MM.1S (cell line): ENCODE measurements around the gene C19orf85.

Experiments
- DNase-seq: peaks from one replicate; pipeline ENCODE4 v3.0.0-alpha.2; 2015
- H2AFZ ChIP-seq: fragments of 300-600 bp; sonication (generic); 2 replicates; pipeline ENCODE4 v1.6.0; 2016; ENCODE audit warnings: antibody characterized with exemption, low read length
- H3F3A ChIP-seq: fragments of 300-600 bp; sonication (generic); 2 replicates; pipeline ENCODE4 v1.6.1; 2016; ENCODE audit warnings: mild to moderate bottlenecking, antibody characterized with exemption, low read length, moderate library complexity, mixed read lengths; ENCODE audit not compliant: insufficient read depth
- H3K27ac ChIP-seq: fragments of 300-600 bp; sonication (generic); 2 replicates; pipeline ENCODE4 v1.5.1; 2016; ENCODE audit warnings: mild to moderate bottlenecking, low read length
- H3K27me3 ChIP-seq: fragments of 300-600 bp; sonication (generic); replicated peaks from 2 replicates; pipeline ENCODE4 v1.6.0; 2016; ENCODE audit warnings: low read length; ENCODE audit not compliant: insufficient read depth
- H3K36me3 ChIP-seq: fragments of 300-600 bp; sonication (generic); replicated peaks from 2 replicates; pipeline ENCODE4 v1.6.1; 2016; ENCODE audit warnings: mild to moderate bottlenecking, low read length, mixed read lengths; ENCODE audit not compliant: insufficient read depth
- H3K4me1 ChIP-seq: fragments of 300-600 bp; sonication (generic); 2 replicates; pipeline ENCODE4 v1.6.1; 2016; ENCODE audit warnings: low read length, mixed read lengths
- H3K4me2 ChIP-seq: fragments of 300-600 bp; sonication (generic); 2 replicates; pipeline ENCODE4 v1.6.0; 2016; ENCODE audit warnings: low read depth, low read length
- H3K4me3 ChIP-seq: fragments of 300-600 bp; sonication (generic); 2 replicates; pipeline ENCODE4 v1.5.1; 2016; ENCODE audit warnings: low read length, mixed read lengths
- H3K79me2 ChIP-seq: fragments of 300-600 bp; sonication (generic); 2 replicates; pipeline ENCODE4 v1.6.1; 2016; ENCODE audit warnings: mixed run types, low read length, mixed read lengths
- H3K9ac ChIP-seq: fragments of 300-600 bp; sonication (generic); 2 replicates; pipeline ENCODE4 v1.6.1; 2016; ENCODE audit warnings: low read length, mixed read lengths
- H3K9me2 ChIP-seq: fragments of 300-600 bp; sonication (generic); replicated peaks from 2 replicates; pipeline ENCODE4 v1.6.1; 2016; ENCODE audit warnings: mild to moderate bottlenecking, low read length, mixed read lengths; ENCODE audit not compliant: insufficient read depth
- H3K9me3 ChIP-seq: fragments of 300-600 bp; sonication (generic); replicated peaks from 2 replicates; pipeline ENCODE4 v1.6.1; 2016; ENCODE audit warnings: mild to moderate bottlenecking, low read length, mixed read lengths; ENCODE audit not compliant: insufficient read depth
- H4K20me1 ChIP-seq: fragments of 300-600 bp; sonication (generic); 2 replicates; pipeline ENCODE4 v1.6.1; 2016; ENCODE audit warnings: mild to moderate bottlenecking, low read length, moderate library complexity, mixed read lengths; ENCODE audit not compliant: insufficient read depth
- EZH2 ChIP-seq: fragments of 300-600 bp; sonication (generic); optimal IDR thresholded peaks from 2 replicates; pipeline ENCODE3; 2017; ENCODE audit warnings: low read depth, mild to moderate bottlenecking, antibody characterized with exemption, low read length, mixed read lengths
- EZH2phosphoT487 ChIP-seq: fragments of 300-600 bp; sonication (generic); IDR thresholded peaks from 2 replicates; pipeline ENCODE4 v1.6.1; 2018; ENCODE audit warnings: antibody characterized with exemption, low read length
- TF ChIP-seq, protein P1 (sequence below): fragments of 300-600 bp; sonication (generic); IDR thresholded peaks from 2 replicates; pipeline ENCODE4 v1.5.1; 2016; ENCODE audit warnings: antibody characterized with exemption, low read length, mixed read lengths

The C19orf85 gene

DNA sequence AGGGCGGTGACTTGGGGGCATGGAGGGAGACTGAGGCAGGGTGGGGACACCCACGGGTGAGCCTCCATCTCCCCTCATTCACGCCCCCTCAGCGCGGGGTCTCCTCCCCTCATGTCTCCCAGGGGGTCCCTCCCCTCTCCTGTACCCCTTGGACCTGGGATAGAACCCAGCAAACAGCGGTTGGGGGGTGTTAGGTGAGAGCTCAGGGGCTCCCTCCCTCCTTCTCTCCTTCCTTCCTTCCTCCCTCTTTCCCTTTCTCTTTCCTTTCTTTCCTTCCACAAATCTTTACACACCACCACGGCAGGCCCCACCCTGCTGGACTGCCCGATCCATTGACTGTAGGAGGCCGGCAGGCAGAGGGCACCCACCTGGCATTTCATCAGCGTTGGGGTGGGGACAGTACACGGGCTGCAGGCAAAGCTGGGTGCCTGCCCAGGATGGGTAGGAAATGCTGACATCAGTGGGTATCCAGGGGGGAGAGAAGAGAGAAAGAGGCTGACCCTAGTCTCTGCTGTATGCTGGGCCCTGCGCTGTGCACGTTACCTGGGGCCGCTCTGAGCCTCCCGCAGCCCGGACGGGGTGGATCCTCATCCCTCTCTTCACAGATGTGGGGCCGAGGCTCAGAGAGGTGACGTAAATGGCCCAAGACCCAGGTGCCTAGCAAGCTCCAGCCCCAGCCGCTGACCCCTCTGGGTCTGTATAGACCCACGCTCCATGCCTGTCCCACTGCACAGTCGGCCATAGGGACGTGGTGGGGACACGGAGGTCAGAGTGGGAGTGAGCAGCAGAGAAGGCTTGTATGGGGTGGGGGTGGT lies 27.2 kb upstream of the C19orf85 start:
- Histone ChIP-seq H3K9me3 (no peaks in the 10 kb centered on the region), H3F3A (no peaks in the 10 kb centered on the region), H3K4me3 (no peak overlapping the region), H2AFZ (no peak overlapping the region), H4K20me1 (no peaks in the 10 kb centered on the region), H3K27ac (no peak overlapping the region), H3K36me3 (no peaks in the 10 kb centered on the region), H3K9ac (no peak overlapping the region), H3K4me1 (no peaks in the 10 kb centered on the region), H3K9me2 (no peaks in the 10 kb centered on the region), H3K79me2 (no peaks in the 10 kb centered on the region), H3K27me3 (peaks cover 93% of the 10 kb centered on the region), H3K4me2 (no peak overlapping the region)
- no peak for DNase-seq
- TF ChIP-seq, protein P1, sequence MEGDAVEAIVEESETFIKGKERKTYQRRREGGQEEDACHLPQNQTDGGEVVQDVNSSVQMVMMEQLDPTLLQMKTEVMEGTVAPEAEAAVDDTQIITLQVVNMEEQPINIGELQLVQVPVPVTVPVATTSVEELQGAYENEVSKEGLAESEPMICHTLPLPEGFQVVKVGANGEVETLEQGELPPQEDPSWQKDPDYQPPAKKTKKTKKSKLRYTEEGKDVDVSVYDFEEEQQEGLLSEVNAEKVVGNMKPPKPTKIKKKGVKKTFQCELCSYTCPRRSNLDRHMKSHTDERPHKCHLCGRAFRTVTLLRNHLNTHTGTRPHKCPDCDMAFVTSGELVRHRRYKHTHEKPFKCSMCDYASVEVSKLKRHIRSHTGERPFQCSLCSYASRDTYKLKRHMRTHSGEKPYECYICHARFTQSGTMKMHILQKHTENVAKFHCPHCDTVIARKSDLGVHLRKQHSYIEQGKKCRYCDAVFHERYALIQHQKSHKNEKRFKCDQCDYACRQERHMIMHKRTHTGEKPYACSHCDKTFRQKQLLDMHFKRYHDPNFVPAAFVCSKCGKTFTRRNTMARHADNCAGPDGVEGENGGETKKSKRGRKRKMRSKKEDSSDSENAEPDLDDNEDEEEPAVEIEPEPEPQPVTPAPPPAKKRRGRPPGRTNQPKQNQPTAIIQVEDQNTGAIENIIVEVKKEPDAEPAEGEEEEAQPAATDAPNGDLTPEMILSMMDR, result no peak
- TF ChIP-seq EZH2, result no peak
- TF ChIP-seq EZH2phosphoT487, result no peak

DNA sequence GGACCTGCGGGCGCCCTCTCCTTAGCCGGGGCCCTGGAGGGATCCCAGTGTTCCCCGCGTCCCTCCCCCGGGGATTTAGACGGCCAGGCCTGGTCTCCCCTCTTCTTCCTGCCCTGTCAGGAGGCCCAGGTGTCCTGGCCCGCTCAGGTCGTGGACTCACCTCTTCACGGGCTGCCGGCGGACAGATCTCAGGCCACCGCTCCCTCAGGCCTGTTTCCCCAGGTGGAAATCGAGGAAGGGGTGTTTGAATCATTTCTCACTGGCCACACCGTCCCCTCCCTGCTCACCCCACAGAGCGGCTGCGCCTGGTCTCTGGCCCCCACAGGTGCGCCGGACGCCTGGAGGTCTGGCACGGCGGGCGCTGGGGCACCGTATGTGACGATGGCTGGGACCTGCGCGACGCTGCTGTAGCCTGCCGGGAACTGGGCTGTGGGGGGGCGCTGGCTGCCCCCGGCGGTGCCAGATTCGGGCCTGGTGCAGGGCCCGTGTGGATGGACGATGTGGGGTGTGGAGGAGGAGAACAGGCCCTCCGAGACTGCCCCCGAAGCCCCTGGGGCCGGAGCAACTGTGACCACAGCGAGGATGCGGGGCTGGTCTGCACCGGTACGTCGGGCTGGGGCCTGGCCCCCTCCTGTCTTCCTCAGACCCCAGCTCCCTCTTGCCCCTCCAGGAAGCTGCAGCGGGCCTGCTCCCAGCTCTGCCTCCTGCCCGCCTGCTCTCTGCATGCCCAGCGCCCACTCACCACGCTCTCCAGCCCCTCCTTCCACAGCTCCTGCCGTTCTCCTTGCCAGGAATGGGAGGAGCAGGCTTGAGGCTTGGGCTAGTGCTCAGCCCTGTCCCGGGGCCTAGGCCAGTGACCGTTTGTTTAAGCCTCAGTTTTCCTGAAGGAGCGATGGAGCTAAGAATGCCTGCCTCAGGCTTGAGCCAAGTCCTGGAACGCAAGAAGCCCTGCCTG lies 26.2 kb upstream of the C19orf85 start:
- no peaks in the 10 kb centered on the region for H3K36me3 ChIP-seq
- H3K9ac ChIP-seq, result no peak overlapping the region
- H3K4me1 ChIP-seq, result no peaks in the 10 kb centered on the region
- H3K9me3 ChIP-seq, result no peaks in the 10 kb centered on the region
- no peaks in the 10 kb centered on the region for H3K9me2 ChIP-seq
- DNase-seq, result no peak
- TF ChIP-seq EZH2 (no peak), EZH2phosphoT487 (no peak)
- TF ChIP-seq, protein P1, result no peak
- no peak overlapping the region for H3K4me2 ChIP-seq
- no peaks in the 10 kb centered on the region for H3F3A ChIP-seq
- no peak overlapping the region for H3K27ac ChIP-seq
- H4K20me1 ChIP-seq, result no peaks in the 10 kb centered on the region
- no peak overlapping the region for H2AFZ ChIP-seq
- peaks cover 93% of the 10 kb centered on the region for H3K27me3 ChIP-seq
- H3K79me2 ChIP-seq, result no peaks in the 10 kb centered on the region
- no peak overlapping the region for H3K4me3 ChIP-seq

DNA sequence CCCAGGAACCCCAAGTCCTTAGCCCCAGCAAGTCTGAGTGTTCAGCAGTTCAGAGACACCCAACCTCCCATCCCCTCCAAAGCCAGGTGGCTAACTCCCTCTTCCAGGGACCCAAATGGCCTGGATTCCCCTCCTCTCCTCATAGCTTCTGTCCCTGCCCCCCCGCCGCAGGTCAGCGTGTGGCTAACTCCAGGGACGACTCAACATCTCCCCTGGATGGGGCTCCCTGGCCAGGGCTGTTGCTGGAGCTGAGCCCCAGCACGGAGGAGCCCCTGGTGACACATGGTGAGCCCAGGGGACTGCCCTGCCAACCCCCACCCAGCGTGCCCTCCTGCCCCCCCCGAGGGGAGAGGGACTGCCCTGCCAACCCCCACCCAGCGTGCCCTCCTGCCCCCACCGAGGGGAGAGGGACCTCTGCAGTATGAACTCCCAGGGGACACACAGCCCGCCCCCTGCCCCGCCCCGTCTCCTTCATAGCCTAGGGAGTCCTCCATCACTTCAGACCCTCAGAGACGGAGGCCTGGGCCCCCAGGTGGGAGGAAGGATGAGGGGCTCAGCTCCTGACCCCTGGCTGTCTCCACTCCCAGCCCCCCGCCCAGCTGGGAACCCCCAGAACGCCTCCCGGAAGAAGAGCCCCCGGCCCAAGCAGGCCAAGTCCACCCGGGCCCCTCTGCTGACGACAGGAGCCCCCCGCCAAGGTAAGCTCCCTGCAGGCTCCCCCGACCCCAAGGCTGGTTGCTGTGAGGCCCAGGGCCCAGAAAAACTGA lies 25.3 kb upstream of the C19orf85 start:
- Histone ChIP-seq H3K4me1 (no peaks in the 10 kb centered on the region), H3K9me2 (no peaks in the 10 kb centered on the region), H4K20me1 (no peaks in the 10 kb centered on the region), H3F3A (no peaks in the 10 kb centered on the region), H3K36me3 (no peaks in the 10 kb centered on the region), H3K4me2 (no peak overlapping the region), H3K27me3 (peaks cover 94% of the 10 kb centered on the region), H3K4me3 (no peak overlapping the region), H2AFZ (no peak overlapping the region), H3K79me2 (no peaks in the 10 kb centered on the region), H3K27ac (no peak overlapping the region), H3K9me3 (no peaks in the 10 kb centered on the region), H3K9ac (no peak overlapping the region)
- no peak for DNase-seq
- TF ChIP-seq, protein P1, result no peak
- TF ChIP-seq EZH2phosphoT487 (no peak), EZH2 (no peak)
